Non-pigmented ciliary epithelial cell (primary cell): Measurements from ENCODE around the gene SRSF3.
"Not testable (repeated sequence)": the region's sequence is repeated elsewhere in the genome, so short reads cannot be mapped to it uniquely, and the experiment has no call there.

Experiments
- DNase-seq: peaks from one replicate; pipeline ENCODE4 v3.0.0-alpha.2; 2010; ENCODE audit warnings: low read depth

SRSF3 gene

DNA sequence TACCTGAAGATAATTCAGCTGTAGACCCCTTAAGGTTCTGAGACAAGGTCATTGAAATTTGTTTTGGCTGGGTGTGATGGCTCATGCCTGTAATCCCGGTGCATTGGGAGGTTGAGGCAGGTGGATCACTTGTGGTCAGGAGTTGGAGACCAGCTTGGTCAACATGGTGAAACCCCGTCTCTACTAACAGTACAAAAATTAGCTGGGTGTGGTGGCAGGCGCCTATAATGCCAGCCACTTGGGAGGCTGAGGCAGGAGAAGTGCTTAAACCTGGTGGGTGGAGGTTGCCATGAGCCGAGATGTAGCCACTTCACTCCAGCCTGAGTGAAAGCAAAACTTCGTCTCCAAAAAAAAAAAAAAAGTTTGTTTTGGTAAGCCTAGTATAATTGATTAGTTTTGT is 11.0 kb downstream of the SRSF3 start:
- DNase-seq = no peak

DNA sequence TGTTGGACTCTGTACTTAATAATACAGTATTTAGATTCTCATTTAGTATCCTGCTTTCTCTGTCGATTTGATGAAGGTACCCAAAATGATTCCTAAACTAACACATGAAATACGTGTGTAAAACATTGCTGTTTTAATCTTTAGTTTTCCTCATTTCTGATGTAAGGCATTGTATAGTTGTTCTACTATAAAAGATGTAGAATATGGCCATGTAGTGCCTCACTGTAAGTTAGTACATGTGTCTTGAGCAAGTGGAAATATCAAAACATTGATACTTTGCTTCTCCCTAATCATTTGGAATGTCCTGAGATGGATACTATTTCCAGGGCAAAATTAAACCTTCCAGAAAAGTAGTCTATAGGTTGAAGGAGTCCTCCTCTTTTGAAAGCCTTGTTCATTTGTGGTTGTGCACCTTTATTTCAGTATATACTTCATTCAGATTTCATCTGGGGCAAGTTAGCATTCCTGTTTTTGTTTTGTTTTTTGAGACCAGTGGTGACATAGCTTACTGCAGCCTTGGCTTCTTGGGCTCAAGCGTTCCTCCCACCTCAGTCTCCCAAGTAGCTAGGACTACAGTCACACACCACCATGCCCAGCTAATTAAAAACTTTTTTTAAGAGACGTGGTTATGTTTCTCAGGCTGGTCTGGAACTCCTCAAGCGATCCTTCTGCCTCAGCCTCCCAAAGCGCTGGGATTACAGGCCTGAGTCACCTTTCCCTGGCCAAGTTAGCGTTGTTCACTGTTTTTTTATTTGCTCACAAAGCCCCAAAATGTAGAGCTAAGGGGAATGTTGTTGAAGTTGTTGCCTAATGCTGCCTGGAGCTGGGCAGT is 11.6 kb downstream of the SRSF3 start:
- DNase-seq = no peak

DNA sequence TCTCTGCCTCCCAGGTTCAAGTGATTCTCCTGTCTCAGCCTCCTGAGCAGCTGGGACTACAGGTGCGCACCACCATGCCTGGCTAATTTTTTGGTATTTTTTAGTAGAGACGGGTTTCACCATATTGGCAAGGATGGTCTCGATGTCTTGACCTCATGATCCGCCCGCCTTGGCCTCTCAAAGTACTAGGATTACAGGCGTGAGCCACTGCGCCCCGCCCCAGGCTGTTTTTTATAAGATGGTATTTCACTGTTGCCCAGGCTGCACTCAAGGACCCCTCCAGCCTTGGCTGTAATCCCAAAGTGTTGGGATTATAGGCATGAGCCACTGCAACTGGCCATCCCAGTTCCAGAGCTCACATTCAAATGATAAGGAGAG is 13.1 kb downstream of the SRSF3 start:
- not testable (repeated sequence) for DNase-seq

GRCh38 chr6:36607683-36608386 is 13.7 kb downstream of the SRSF3 start:
- DNase-seq = no peak

GRCh38 chr6:36608788-36609563 is 14.8 kb downstream of the SRSF3 start:
- DNase-seq = no peak

- no peak for DNase-seq
These were observed 15.4 kb downstream of the SRSF3 start for GRCh38 chr6:36609582-36609981.

DNA sequence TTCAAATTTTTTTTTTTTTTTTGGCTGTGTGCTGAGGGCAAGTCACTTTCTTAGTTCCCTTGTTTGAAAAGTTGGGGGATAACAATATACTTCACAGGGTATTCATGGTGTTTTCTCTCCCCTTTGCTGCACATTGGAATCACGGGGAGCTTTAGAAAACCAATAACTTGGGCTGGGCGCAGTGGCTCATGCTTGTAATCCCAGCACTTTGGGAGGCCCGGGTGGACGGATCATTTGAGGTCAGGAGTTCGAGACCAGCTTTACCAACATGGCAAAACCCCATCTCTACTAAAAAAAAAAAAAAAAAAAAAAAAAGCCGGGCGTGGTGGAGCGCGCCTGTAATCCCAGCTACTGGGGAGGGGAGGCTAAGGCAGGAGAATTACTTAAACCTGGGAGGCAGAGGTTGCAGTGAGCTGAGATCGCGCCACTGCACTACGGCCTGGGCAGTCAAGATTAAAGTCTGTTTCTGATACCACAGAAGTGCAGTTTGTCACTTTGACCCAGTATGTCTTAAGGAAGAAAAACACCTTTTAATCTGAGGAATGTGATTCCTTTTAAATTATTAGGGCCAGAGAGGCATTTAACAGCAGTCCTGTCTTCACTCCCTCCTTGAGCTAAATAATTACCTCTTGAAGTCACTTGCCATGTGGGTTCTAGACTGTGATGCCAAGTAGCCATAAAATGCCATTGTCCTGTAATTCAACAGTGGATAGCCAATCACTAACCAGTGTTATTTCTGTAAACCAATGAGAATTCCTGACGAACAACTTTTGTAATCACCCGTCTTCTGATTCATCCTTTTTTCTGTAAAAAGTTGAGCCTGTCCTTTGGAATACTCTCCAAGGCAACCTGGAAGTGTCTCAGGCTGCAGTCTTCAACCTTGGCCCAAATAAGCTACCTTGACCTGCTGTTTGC is 16.1 kb downstream of the SRSF3 start:
- no peak for DNase-seq

- no peak for DNase-seq
These were observed 16.8 kb downstream of the SRSF3 start for GRCh38 chr6:36610956-36611336.

DNA sequence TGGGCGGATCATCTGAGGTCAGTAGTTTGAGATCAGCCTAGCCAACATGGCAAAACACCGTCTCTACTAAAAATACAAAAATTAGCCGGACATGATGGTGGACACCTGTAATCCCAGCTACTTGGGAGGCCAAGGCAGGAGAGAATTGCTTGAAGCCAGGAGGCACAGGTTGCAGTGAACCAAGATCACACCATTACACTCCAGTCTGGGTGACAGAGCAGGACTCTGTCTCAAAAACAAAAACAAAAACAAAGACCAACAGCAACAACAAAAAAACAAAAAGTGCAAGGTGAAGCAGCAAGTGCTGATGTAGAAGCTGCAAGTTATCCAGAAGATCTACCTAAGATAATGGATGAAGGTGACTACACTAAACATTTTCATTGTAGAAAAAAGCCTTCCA is 17.5 kb downstream of the SRSF3 start:
- not testable (repeated sequence) for DNase-seq

DNA sequence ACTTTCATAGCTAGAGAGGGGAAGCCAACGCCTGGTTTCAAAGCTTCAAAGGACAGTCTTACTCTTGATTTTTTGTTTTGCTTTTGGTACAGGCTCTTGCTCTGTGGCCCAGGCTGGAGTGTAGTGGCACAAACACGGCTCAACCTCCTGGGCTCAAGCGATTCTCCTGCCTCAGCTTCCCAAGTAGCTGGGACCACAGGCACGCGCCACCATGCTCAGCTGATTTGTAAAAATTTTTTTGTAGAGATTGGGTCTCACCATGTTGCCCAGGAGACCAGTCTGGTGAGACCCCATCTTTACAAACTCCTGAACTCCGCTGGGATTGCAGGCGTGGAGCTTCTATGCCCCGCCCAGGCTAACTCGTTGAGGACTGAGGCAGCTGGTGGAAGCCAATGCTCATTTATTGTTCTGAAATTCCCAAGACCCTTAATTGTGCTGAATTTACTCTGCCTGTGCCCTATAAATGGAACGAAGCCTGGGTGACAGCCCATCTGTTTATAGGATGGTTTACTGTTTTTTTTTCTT is 18.0 kb downstream of the SRSF3 start:
- DNase-seq = no peak

GRCh38 chr6:36613200-36613995 is 19.2 kb downstream of the SRSF3 start:
- DNase-seq = no peak

GRCh38 chr6:36615018-36615761 is 21.0 kb downstream of the SRSF3 start:
- no peak for DNase-seq

DNA sequence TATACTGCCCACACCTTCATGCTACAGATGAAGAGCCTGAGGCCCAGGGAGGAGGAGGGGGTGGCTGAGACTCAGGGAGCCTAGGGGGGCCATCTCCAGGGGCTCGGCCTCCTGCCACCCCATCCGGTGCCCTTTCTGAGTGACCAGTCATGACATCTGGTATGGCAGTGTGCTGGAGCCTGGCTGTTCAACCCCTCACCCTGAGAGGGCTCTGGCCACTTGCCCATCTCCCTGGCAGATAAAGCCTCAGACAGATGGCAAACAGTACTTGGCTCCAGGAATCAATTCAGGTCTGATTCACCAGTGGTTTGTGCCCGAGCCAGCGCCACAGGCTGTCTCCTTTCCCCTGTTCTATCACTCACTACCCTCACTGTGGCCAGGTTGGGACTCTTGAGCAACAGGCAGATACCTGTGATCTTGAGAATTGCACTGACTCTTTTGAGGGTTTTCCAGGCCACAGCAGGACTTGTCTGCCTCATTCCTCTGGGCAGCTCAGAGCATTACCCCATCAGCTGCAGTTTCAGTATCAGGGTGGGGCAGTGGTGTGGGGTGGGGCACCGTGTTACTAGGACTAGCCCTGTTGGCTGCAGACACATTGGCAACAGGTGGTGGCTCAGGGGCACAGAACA is 22.8 kb downstream of the SRSF3 start:
- no peak for DNase-seq

GRCh38 chr6:36618366-36619355 is 24.5 kb downstream of the SRSF3 start:
- no peak for DNase-seq

DNA sequence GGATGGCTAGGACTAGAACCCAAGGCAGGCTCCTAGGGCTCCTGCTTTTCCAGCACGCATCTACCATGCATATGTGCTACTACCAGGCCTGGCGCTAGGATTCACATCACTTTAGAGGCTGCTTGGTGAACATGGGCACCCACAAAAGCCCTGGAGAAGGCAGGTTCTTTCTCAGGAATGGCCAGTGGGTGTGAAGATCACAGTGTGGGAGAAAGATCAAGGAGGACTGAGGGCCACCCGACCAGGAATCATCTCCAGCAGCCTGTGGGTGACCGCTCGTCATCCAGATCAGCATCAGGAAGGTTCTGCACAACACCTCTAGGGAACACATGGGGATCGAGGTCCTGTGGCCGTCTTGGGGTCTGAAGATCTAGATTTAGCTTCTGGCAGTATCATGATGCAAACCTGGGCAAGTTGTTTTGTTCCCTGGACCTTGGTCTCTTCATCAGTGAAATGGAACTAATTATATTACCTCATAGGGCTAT is 27.3 kb downstream of the SRSF3 start:
- DNase-seq = no peak

- DNase-seq = no peak
These were observed 28.9 kb downstream of the SRSF3 start for GRCh38 chr6:36622901-36623546.
